Endodermal cell (in vitro differentiated cells): ENCODE measurements around the gene TMEM120A. TPM values are rescaled to one million over a fixed set of nuclear protein-coding genes. Genes with fewer than 3 reads are reported as not detected.

Experiments used
- DNase-seq: peaks from one replicate; pipeline ENCODE4 v3.0.0-alpha.2; 2017
- H3K27ac ChIP-seq: 2 replicates; pipeline ENCODE4 v1.5.1; 2013; ENCODE audit warnings: mild to moderate bottlenecking, low read depth, low read length, moderate library complexity
- H3K27me3 ChIP-seq: 2 replicates; pipeline ENCODE4 v1.6.1; 2013; ENCODE audit warnings: mild to moderate bottlenecking, low read length, moderate library complexity; ENCODE audit not compliant: insufficient read depth, control insufficient read depth, poor library complexity, severe bottlenecking
- H3K36me3 ChIP-seq: 2 replicates; pipeline ENCODE4 v1.7.0; 2013; ENCODE audit warnings: mild to moderate bottlenecking, low read length, moderate library complexity; ENCODE audit not compliant: control insufficient read depth, insufficient read depth
- H3K4me1 ChIP-seq: one replicate; pipeline ENCODE4 v1.7.0; 2013; ENCODE audit warnings: low read length; ENCODE audit not compliant: control insufficient read depth, insufficient read depth
- H3K4me3 ChIP-seq: 2 replicates; pipeline ENCODE4 v1.5.1; 2013; ENCODE audit warnings: mild to moderate bottlenecking, low read length, moderate library complexity
- H3K9ac ChIP-seq: 2 replicates; pipeline ENCODE4 v1.6.1; 2013; ENCODE audit warnings: mild to moderate bottlenecking, low read length, moderate library complexity; ENCODE audit not compliant: poor library complexity, severe bottlenecking; ENCODE audit errors: extremely low read depth
- H3K9me3 ChIP-seq: 2 replicates; pipeline ENCODE4 v1.6.1; 2013; ENCODE audit warnings: mild to moderate bottlenecking, low read length, moderate library complexity; ENCODE audit not compliant: control insufficient read depth
- H3K27ac Mint-ChIP-seq: 2 replicates; pipeline ENCODE4 v1.8.0; 2020; ENCODE audit warnings: mixed read lengths
- H3K27me3 Mint-ChIP-seq: 2 replicates; pipeline ENCODE4 v1.8.0; 2021; ENCODE audit warnings: mild to moderate bottlenecking, mixed read lengths; ENCODE audit not compliant: insufficient read depth
- H3K36me3 Mint-ChIP-seq: 2 replicates; pipeline ENCODE4 v1.8.0; 2020; ENCODE audit warnings: low read depth, mixed read lengths
- H3K4me1 Mint-ChIP-seq: 2 replicates; pipeline ENCODE4 v1.8.0; 2020; ENCODE audit warnings: mixed read lengths
- H3K4me3 Mint-ChIP-seq: 2 replicates; pipeline ENCODE4 v1.8.0; 2020; ENCODE audit warnings: mild to moderate bottlenecking, moderate library complexity, mixed read lengths
- H3K9me3 Mint-ChIP-seq: 2 replicates; pipeline ENCODE4 v1.8.0; 2020; ENCODE audit warnings: mild to moderate bottlenecking, mixed read lengths
- WGBS, 2 experiments: methylation state at CpG; one replicate each; pipeline versions ENCODE4 v1.1.5 to v1.1.7; 2013; ENCODE audit warnings: missing lambda C conversion rate in 2 of 2, mixed read lengths in 1 of 2; ENCODE audit not compliant: insufficient coverage in 1 of 2, insufficient read length in 1 of 2; 5-methylcytosine and 5-hydroxymethylcytosine counted together
- total RNA-seq, 2 donors: library from RNA; stranded (reverse); fragmentation: NEBNext Ultra II Directional in 1 of 2; extraction: Animal tissue kit (Norgen Biotek cat#: 25700) in 1 of 2; gene quantifications; 2 replicates in 1 of 2; 3 replicates in 1 of 2; pipeline ENCODE4 v1.2.1, GENCODE V29; 2021
- TF ChIP-seq, protein P1 (sequence below): fragments of 200-600 bp; sonication (generic); conservative IDR thresholded peaks from 2 replicates; pipeline ENCODE4 v1.5.0; 2021; ENCODE audit warnings: antibody characterized with exemption, mild to moderate bottlenecking

The TMEM120A gene
- total RNA-seq, 2 donors from 2014 or later: 18.8 to 19.1 TPM

DNA sequence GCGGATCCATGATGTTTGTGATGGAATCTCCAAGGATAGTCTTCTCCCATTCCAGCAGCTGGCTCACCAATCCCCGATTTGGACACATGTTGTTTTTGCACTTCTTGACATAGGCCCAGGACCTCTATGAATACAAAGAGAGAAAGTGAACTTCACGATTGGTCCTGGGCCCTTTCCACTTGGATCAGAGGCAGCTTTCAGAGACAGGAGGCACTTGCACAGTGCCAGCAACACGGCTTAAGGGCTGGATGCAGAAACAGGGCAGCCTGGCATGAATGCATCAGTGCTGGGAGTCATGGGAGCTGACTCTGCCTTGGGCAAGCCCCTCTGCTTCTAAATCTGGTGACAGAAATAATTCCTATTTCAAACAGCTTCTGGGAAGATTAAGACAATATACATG, 2.1 kb upstream of the TMEM120A start:
- Histone ChIP-seq H3K36me3 (peaks cover 16% of the 10 kb centered on the region), H3K9ac (no peak overlapping the region), H3K27me3 (no peaks in the 10 kb centered on the region), H3K27ac (no peak overlapping the region), H3K9me3 (no peaks in the 10 kb centered on the region), H3K4me1 (peaks cover 6% of the 10 kb centered on the region), H3K4me3 (no peak overlapping the region)
- no peak overlapping the region for H3K4me3 Mint-ChIP-seq
- WGBS, 2 experiments: 92 to 93% methylated on average over 4 of the region's 4 CpGs
- peaks cover 4% of the 10 kb centered on the region for H3K4me1 Mint-ChIP-seq
- no peak for DNase-seq
- no peaks in the 10 kb centered on the region for H3K27me3 Mint-ChIP-seq
- TF ChIP-seq, protein P1, sequence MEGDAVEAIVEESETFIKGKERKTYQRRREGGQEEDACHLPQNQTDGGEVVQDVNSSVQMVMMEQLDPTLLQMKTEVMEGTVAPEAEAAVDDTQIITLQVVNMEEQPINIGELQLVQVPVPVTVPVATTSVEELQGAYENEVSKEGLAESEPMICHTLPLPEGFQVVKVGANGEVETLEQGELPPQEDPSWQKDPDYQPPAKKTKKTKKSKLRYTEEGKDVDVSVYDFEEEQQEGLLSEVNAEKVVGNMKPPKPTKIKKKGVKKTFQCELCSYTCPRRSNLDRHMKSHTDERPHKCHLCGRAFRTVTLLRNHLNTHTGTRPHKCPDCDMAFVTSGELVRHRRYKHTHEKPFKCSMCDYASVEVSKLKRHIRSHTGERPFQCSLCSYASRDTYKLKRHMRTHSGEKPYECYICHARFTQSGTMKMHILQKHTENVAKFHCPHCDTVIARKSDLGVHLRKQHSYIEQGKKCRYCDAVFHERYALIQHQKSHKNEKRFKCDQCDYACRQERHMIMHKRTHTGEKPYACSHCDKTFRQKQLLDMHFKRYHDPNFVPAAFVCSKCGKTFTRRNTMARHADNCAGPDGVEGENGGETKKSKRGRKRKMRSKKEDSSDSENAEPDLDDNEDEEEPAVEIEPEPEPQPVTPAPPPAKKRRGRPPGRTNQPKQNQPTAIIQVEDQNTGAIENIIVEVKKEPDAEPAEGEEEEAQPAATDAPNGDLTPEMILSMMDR: no peak
- no peak overlapping the region for H3K27ac Mint-ChIP-seq
- H3K36me3 Mint-ChIP-seq: peaks cover 40% of the 10 kb centered on the region
- H3K9me3 Mint-ChIP-seq: no peaks in the 10 kb centered on the region

DNA sequence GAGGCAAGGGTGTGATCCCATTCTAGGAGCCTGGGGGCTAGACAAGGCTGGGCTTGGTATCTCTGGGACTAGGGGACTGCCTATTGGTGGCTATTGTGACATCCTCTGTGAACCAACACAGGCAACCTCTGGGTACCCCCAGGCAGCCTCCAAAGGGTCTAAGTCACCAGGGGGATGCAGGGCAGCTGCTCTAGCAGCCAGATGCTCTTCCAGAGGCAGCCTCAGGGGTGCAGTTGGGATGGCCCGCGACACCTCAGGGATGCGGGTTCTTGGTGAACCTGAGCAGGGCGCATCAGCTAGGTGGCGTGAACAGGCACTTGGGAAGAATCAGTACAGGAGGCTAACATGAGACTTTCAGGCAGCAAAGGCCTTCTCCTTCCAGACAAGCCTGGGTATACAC, 1.6 kb upstream of the TMEM120A start:
- H3K4me3 ChIP-seq: no peak overlapping the region
- H3K36me3 ChIP-seq: peaks cover 16% of the 10 kb centered on the region
- Mint-ChIP-seq H3K27ac (no peak overlapping the region), H3K4me1 (peaks cover 6% of the 10 kb centered on the region), H3K27me3 (no peaks in the 10 kb centered on the region), H3K36me3 (peaks cover 37% of the 10 kb centered on the region), H3K4me3 (no peak overlapping the region), H3K9me3 (no peaks in the 10 kb centered on the region)
- H3K4me1 ChIP-seq: peaks cover 6% of the 10 kb centered on the region
- no peaks in the 10 kb centered on the region for H3K27me3 ChIP-seq
- no peak overlapping the region for H3K9ac ChIP-seq
- TF ChIP-seq, protein P1: no peak
- no peak overlapping the region for H3K27ac ChIP-seq
- DNase-seq: no peak
- no peaks in the 10 kb centered on the region for H3K9me3 ChIP-seq
- 94 to 100% methylated on average over 5 of the region's 5 CpGs for WGBS, 2 experiments

DNA sequence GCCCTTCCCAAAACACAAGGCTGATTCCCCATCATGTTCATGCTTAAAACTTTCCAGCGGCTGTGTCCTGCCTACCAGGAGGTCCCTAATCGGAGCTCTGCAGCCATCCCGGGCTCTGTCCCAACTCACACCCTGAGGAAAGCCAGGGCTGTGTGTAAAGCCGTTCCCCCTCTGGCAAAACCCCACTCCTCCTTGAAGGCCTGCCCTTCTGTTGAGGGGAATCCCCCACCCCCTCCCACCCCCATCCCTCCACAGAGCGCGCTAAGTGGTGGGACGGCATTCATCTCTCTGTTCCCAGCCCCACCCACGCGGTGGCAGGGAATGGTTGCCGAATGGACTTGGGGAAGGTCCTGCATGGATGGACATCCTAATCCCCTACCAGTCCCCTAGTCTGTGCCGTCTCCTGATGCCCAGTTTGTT, 667 bp upstream of the TMEM120A start:
- Mint-ChIP-seq H3K9me3 (no peaks in the 10 kb centered on the region), H3K27ac (peak overlapping the region; percentile 85), H3K4me1 (peaks cover 14% of the 10 kb centered on the region), H3K4me3 (peak overlapping the region; percentile 54), H3K36me3 (peaks cover 35% of the 10 kb centered on the region), H3K27me3 (no peaks in the 10 kb centered on the region)
- WGBS, 2 experiments: 65 to 81% methylated on average over 4 to 11 of the region's 11 CpGs
- Histone ChIP-seq H3K4me3 (peak overlapping the region; percentile 83), H3K9ac (no peak overlapping the region), H3K9me3 (no peaks in the 10 kb centered on the region), H3K4me1 (peaks cover 6% of the 10 kb centered on the region), H3K27me3 (no peaks in the 10 kb centered on the region), H3K36me3 (peaks cover 13% of the 10 kb centered on the region), H3K27ac (peak overlapping the region; percentile 53)
- TF ChIP-seq, protein P1: no peak
- DNase-seq: no peak
